CD8-positive, alpha-beta memory T cell (primary cell): ENCODE measurements around the gene WNT7B. TPM values are rescaled to one million over a fixed set of nuclear protein-coding genes. Genes with fewer than 3 reads are reported as not detected.

Experiments
- CTCF ChIA-PET: fragments of 350-600 bp; sonication (Branson Sonifier 250); formaldehyde crosslinking; loops from one replicate; lab custom pipeline; 2021; ENCODE audit warnings: antibody characterized with exemption; lab: Charles Lee
- POLR2A ChIA-PET: fragments of 350-600 bp; sonication (Branson Sonifier 250); formaldehyde crosslinking; loops from one replicate; lab custom pipeline; 2021; ENCODE audit warnings: antibody characterized with exemption; lab: Charles Lee
- DNase-seq, 5 donors: peaks; one replicate each; pipeline versions ENCODE4 v3.0.0 to v3.0.0-alpha.2; 2020 to 2022; ENCODE audit warnings: mixed read lengths in 1 of 5
- H3K27ac ChIP-seq: one replicate; pipeline ENCODE4 v1.7.0; 2013; ENCODE audit warnings: low read depth, mild to moderate bottlenecking, low read length, moderate library complexity
- H3K27me3 ChIP-seq: 2 replicates; pipeline ENCODE4 v1.7.0; 2013; ENCODE audit warnings: low read length, mild to moderate bottlenecking; ENCODE audit not compliant: insufficient read depth, poor library complexity, severe bottlenecking
- H3K36me3 ChIP-seq: 2 replicates; pipeline ENCODE4 v1.7.0; 2013; ENCODE audit warnings: mild to moderate bottlenecking, low read length, moderate library complexity; ENCODE audit not compliant: insufficient read depth
- H3K4me1 ChIP-seq: 2 replicates; pipeline ENCODE4 v1.7.0; 2013; ENCODE audit warnings: mild to moderate bottlenecking, low read length, moderate library complexity; ENCODE audit not compliant: insufficient read depth
- H3K4me3 ChIP-seq: 2 replicates; pipeline ENCODE4 v1.7.0; 2013; ENCODE audit warnings: mild to moderate bottlenecking, low read length
- H3K9me3 ChIP-seq: 2 replicates; pipeline ENCODE4 v1.7.0; 2013; ENCODE audit warnings: mild to moderate bottlenecking, low read length
- H3K27ac Mint-ChIP-seq, 8 donors: one replicate each; pipeline ENCODE4 v1.8.0; 2020 to 2021; ENCODE audit warnings: mixed read lengths in 8 of 8, mild to moderate bottlenecking in 6 of 8, inconsistent platforms in 3 of 8, moderate library complexity in 3 of 8
- H3K27me3 Mint-ChIP-seq, 2 donors: one replicate each; pipeline ENCODE4 v1.8.0; 2020 to 2021; ENCODE audit warnings: mixed read lengths in 2 of 2, mild to moderate bottlenecking in 1 of 2, moderate library complexity in 1 of 2
- H3K36me3 Mint-ChIP-seq, 3 donors: one replicate each; pipeline ENCODE4 v1.8.0; 2020 to 2021; ENCODE audit warnings: mixed read lengths in 3 of 3, inconsistent platforms in 1 of 3, mild to moderate bottlenecking in 1 of 3
- H3K4me1 Mint-ChIP-seq, 3 donors: one replicate each; pipeline ENCODE4 v1.8.0; 2020 to 2021; ENCODE audit warnings: mixed read lengths in 3 of 3, inconsistent platforms in 1 of 3, mild to moderate bottlenecking in 1 of 3
- H3K4me3 Mint-ChIP-seq, 7 donors: one replicate each; pipeline ENCODE4 v1.8.0; 2020 to 2021; ENCODE audit warnings: mixed read lengths in 7 of 7, mild to moderate bottlenecking in 6 of 7, moderate library complexity in 4 of 7, inconsistent platforms in 2 of 7
- H3K9me3 Mint-ChIP-seq, 5 donors: one replicate each; pipeline ENCODE4 v1.8.0; 2020 to 2022; ENCODE audit warnings: mixed read lengths in 5 of 5, mild to moderate bottlenecking in 3 of 5, moderate library complexity in 2 of 5, inconsistent platforms in 1 of 5
- polyA plus RNA-seq: library from polyadenylated mRNA; unstranded; fragments of 300-500 nt; fragmentation: Illumina TruSeq; gene quantifications from one replicate; pipeline ENCODE4 v1.2.3, GENCODE V29; 2021
- total RNA-seq, 2 experiments: library from RNA; stranded (reverse); gene quantifications; one replicate each; pipeline ENCODE4 v1.2.3, GENCODE V29; 2021

Gene WNT7B
- total and polyA plus RNA-seq, 3 experiments from 2014 or later: not detected

GRCh38 chr22:45905326-45905923 is 71.5 kb downstream of the WNT7B start:
- H3K27ac ChIP-seq: no peak overlapping the region
- no peaks in the 10 kb centered on the region for H3K27me3 ChIP-seq
- CTCF ChIA-PET: no interaction called here
- H3K4me3 Mint-ChIP-seq: no peak overlapping the region
- H3K27ac Mint-ChIP-seq: no peak overlapping the region
- peaks cover 5 to 19% of the 10 kb centered on the region in 2 donors for H3K27me3 Mint-ChIP-seq
- H3K4me3 ChIP-seq: no peak overlapping the region
- H3K36me3 Mint-ChIP-seq: no peaks in the 10 kb centered on the region
- POLR2A ChIA-PET: no interaction called here
- H3K9me3 Mint-ChIP-seq: no peaks in the 10 kb centered on the region
- no peak for DNase-seq
- H3K4me1 ChIP-seq: no peaks in the 10 kb centered on the region
- H3K4me1 Mint-ChIP-seq: no peaks in the 10 kb centered on the region
- no peaks in the 10 kb centered on the region for H3K9me3 ChIP-seq
- no peaks in the 10 kb centered on the region for H3K36me3 ChIP-seq

DNA sequence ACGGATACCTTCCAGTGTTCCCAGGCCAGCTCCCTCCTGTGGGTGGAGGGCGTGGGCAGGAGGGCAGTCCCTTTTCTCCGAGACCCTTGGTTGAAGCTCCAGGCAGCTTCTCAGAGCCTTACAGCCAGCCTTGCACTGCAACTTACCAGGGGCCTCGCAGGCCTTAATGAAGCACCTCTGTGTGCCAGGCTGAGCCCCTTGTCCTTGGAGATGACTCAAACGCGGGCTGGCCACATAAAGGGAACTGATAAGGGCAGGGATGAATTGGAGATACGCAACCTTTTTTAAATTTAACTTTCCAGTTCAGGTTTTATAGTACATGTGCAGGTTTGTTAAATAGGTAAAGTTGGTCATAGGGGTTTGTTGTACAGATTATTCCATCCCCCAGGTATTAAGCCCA is 72.7 kb downstream of the WNT7B start:
- ChIA-PET CTCF (no interaction called here), POLR2A (no interaction called here)
- H3K4me3 Mint-ChIP-seq: no peak overlapping the region
- H3K4me1 Mint-ChIP-seq: no peaks in the 10 kb centered on the region
- H3K9me3 ChIP-seq: no peaks in the 10 kb centered on the region
- no peak overlapping the region for H3K27ac Mint-ChIP-seq
- no peaks in the 10 kb centered on the region for H3K4me1 ChIP-seq
- no peaks in the 10 kb centered on the region for H3K36me3 Mint-ChIP-seq
- H3K27me3 ChIP-seq: no peaks in the 10 kb centered on the region
- no peak for DNase-seq
- no peaks in the 10 kb centered on the region for H3K36me3 ChIP-seq
- no peaks in the 10 kb centered on the region for H3K9me3 Mint-ChIP-seq
- H3K4me3 ChIP-seq: no peak overlapping the region
- H3K27ac ChIP-seq: no peak overlapping the region
- H3K27me3 Mint-ChIP-seq: peaks cover 5 to 24% of the 10 kb centered on the region in 2 donors

- no peak for DNase-seq
- Mint-ChIP-seq H3K4me3 (no peak overlapping the region), H3K27ac (no peak overlapping the region), H3K9me3 (no peaks in the 10 kb centered on the region), H3K27me3 (peaks cover 0 to 28% of the 10 kb centered on the region in 2 donors), H3K36me3 (no peaks in the 10 kb centered on the region), H3K4me1 (no peaks in the 10 kb centered on the region)
- no peak overlapping the region for H3K4me3 ChIP-seq
- H3K9me3 ChIP-seq: no peaks in the 10 kb centered on the region
- ChIA-PET CTCF (no interaction called here), POLR2A (no interaction called here)
- H3K27me3 ChIP-seq: no peaks in the 10 kb centered on the region
- no peaks in the 10 kb centered on the region for H3K36me3 ChIP-seq
- no peak overlapping the region for H3K27ac ChIP-seq
- H3K4me1 ChIP-seq: no peaks in the 10 kb centered on the region
Measured at GRCh38 chr22:45903355-45904135, 73.4 kb downstream of the WNT7B start.

DNA sequence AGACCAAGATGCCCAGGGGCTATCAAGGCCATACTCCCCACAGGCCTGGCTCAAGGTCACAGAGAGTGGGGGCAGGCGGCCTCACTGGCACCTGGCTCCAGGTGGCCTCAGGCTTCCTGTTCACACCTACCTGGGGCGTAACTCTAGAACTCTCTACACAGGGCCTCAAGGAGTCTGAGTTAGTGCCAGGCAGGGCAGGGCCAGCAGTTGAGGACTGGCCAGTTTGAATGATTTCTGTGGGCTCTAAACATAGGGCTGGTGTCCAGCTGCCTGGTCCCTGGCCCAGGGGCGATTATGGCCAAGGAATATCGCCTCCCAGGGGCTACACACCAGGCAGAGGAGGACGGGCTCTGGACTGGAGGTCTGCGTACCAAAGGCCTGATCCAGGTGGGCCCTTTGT is 79.2 kb downstream of the WNT7B start:
- no peak overlapping the region for H3K27ac Mint-ChIP-seq
- Histone ChIP-seq H3K4me3 (no peak overlapping the region), H3K27me3 (no peaks in the 10 kb centered on the region), H3K36me3 (no peaks in the 10 kb centered on the region), H3K4me1 (no peaks in the 10 kb centered on the region), H3K27ac (no peak overlapping the region), H3K9me3 (no peaks in the 10 kb centered on the region)
- POLR2A ChIA-PET: no interaction called here
- H3K36me3 Mint-ChIP-seq: no peaks in the 10 kb centered on the region
- DNase-seq: peak in 1 of 5 donors; percentile 26
- CTCF ChIA-PET: no interaction called here
- no peaks in the 10 kb centered on the region for H3K4me1 Mint-ChIP-seq
- H3K9me3 Mint-ChIP-seq: no peaks in the 10 kb centered on the region
- H3K27me3 Mint-ChIP-seq: peaks cover 2 to 28% of the 10 kb centered on the region in 2 donors
- H3K4me3 Mint-ChIP-seq: no peak overlapping the region

DNA sequence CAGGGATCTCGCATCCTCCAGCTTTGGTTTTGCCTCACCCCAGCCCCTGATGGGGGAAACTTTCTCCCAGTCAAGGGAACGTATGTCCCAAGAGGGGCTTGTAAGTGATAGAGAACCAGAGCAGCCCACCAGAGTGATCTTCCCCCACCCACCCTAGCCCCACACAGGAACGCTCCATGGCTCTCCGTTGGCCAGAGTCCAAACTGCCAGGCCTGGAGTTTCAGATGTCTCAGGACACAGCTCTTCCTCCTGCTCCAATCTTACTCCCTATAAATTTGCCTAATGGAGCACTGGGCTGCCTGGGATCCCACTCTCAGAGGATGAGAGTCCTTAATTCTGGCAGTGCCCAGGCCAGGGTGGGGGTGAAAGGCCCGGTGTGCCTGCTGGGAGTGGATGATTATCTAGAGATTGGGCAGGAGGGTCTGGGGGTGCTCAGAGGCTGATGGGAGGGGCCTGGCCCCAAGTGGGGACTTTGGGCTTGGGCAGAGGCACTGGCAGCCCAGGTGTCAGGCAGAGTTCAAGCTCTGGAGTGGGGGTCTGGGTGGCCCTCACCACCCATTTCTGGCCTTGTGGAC is 79.9 kb downstream of the WNT7B start:
- no peaks in the 10 kb centered on the region for H3K4me1 Mint-ChIP-seq
- ChIA-PET POLR2A (no interaction called here), CTCF (no interaction called here)

DNA sequence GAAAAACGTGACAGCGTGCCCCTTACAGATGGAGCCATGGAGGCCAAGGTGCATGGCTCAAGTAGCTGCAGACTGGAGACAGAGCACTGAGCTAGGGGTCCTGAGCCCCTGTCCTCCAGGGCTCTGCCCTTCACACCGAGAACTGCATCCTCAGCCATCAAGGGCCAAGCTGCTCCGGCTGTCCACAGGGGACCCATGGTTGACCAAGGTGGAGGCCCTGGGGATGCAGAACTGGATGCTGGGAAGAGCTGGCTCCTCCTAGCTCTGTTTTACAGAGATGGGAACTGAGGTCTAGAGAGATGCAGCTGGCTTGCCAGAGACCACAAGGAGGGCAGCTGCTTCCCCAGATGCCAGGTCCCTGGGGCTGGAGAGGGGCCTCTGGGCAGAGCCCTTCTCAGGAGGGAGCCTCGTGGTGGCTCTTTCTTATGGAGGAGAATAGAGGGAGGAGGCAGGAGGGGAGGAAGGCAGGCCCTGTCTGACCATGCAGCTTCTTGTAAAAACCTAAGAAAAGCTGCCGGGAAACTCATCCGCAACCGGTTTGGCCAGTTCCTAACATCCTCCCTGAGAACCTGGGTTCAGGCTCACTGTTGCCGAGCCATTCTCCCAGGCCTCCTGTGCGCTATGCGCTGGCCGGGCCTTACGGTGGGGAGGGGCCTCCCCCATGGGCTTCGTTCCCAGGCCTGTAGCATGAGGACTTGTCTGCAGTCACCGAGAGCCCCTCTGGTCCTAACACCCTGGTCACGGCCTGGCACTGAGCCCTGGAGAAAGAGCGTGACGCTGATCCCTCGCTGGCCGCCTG is 80.6 kb downstream of the WNT7B start:
- Histone ChIP-seq H3K27ac (no peak overlapping the region), H3K36me3 (no peaks in the 10 kb centered on the region), H3K4me1 (no peaks in the 10 kb centered on the region), H3K4me3 (no peak overlapping the region), H3K9me3 (no peaks in the 10 kb centered on the region), H3K27me3 (no peaks in the 10 kb centered on the region)
- no peaks in the 10 kb centered on the region for H3K36me3 Mint-ChIP-seq
- no peak overlapping the region for H3K4me3 Mint-ChIP-seq
- POLR2A ChIA-PET: no interaction called here
- no peaks in the 10 kb centered on the region for H3K9me3 Mint-ChIP-seq
- peaks cover 3 to 25% of the 10 kb centered on the region in 2 donors for H3K27me3 Mint-ChIP-seq
- peak in 1 of 5 donors; percentile 38 for DNase-seq
- CTCF ChIA-PET: no interaction called here
- no peaks in the 10 kb centered on the region for H3K4me1 Mint-ChIP-seq
- H3K27ac Mint-ChIP-seq: peak overlapping the region in 1 of 8 donors; percentile 29

More for the DNA sequence above, 79.9 kb downstream of the WNT7B start:
- DNase-seq: peak in 1 of 5 donors; percentile 27
- Mint-ChIP-seq H3K9me3 (no peaks in the 10 kb centered on the region), H3K27ac (no peak overlapping the region), H3K4me3 (no peak overlapping the region), H3K36me3 (no peaks in the 10 kb centered on the region), H3K27me3 (peaks cover 2 to 25% of the 10 kb centered on the region in 2 donors)
- Histone ChIP-seq H3K9me3 (no peaks in the 10 kb centered on the region), H3K4me3 (no peak overlapping the region), H3K36me3 (no peaks in the 10 kb centered on the region), H3K4me1 (no peaks in the 10 kb centered on the region), H3K27ac (no peak overlapping the region), H3K27me3 (no peaks in the 10 kb centered on the region)

GRCh38 chr22:45895436-45896152 is 81.4 kb downstream of the WNT7B start:
- Histone ChIP-seq H3K27me3 (no peaks in the 10 kb centered on the region), H3K4me3 (no peak overlapping the region), H3K9me3 (no peaks in the 10 kb centered on the region), H3K4me1 (no peaks in the 10 kb centered on the region), H3K27ac (no peak overlapping the region), H3K36me3 (no peaks in the 10 kb centered on the region)
- Mint-ChIP-seq H3K36me3 (no peaks in the 10 kb centered on the region), H3K27me3 (peaks cover 3 to 25% of the 10 kb centered on the region in 2 donors), H3K4me3 (no peak overlapping the region), H3K9me3 (no peaks in the 10 kb centered on the region), H3K27ac (no peak overlapping the region), H3K4me1 (no peaks in the 10 kb centered on the region)
- DNase-seq: peak in 1 of 5 donors; percentile 27
- POLR2A ChIA-PET: no interaction called here
- CTCF ChIA-PET: no interaction called here
